ENCODE measurements around the gene MTRF1L. TPM values are rescaled to one million over a fixed set of nuclear protein-coding genes. Genes with fewer than 3 reads are reported as not detected.

Gene MTRF1L
- total RNA-seq, 1 donor from 2014 or later = 6.3 TPM

DNA sequence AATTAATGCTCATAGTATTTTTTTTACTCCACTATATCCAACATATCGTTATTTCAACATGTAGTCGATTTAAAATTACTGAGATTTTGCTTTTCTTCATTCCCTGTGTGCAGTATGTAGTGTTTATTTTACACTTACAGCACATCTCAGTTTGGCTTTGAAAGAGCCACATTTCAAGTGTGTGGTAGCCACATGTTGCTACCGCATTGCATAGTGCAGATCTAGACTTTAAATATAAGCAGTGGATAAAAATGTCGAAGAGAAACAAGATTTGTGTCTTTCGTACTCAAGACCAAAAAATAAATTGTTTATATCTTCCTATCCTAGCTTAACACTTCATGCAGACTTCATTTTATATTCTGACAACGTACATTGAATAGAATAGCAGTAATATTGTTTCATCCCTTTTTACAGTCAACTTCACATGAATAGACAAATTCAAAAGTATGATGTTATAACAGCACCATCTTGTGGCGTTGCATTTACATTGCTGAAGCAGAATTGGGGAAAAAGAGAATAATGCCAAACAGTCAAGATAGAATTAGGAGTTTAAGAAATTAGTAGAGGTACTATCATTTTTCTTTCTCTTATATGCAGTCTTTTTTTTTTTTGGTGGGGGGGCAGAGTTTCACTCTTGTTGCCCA is 49.5 kb downstream of the MTRF1L start:
- Histone ChIP-seq H3K9me3 (ENCODE audit: control insufficient read depth in 3 of 3, low read length in 3 of 3) (no peaks in the 10 kb centered on the region), H3K9ac (ENCODE audit: low read depth in 1 of 3, low read length in 3 of 3) (no peak overlapping the region), H3K36me3 (ENCODE audit: control insufficient read depth in 3 of 3, insufficient read depth in 3 of 3, low read length in 3 of 3) (no peaks in the 10 kb centered on the region), H3K4me3 (ENCODE audit: low read length in 3 of 3) (no peak overlapping the region), H3K4me1 (ENCODE audit: control insufficient read depth in 3 of 3, insufficient read depth in 3 of 3, low read length in 3 of 3) (peaks cover 0 to 3% (median 1%) of the 10 kb centered on the region in 3 donors), H3K27ac (ENCODE audit: low read depth, low read length) (no peak overlapping the region), H3K27me3 (ENCODE audit: control insufficient read depth in 3 of 3, insufficient read depth in 3 of 3, low read length in 3 of 3) (no peaks in the 10 kb centered on the region)

DNA sequence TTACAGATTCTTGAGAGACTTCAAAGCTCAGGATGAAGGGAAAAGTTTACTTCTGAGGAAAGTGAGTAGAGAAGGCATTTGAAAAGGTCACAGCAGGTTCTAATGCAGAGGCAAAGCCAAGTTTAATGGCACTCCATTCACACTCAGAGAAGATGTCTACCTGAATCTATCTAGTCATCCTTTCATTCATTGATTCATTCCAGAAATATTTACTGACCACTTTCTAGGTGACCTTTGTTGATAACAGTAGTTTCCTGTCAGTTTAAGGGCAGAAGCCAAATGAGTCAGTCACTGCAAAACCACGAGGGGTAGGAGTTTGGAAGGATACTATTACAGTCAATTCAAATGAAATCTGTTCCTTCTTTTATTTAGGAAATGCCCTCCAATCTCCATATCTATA is 50.5 kb downstream of the MTRF1L start:
- peaks cover 0 to 5% (median 4%) of the 10 kb centered on the region in 3 donors for H3K4me1 ChIP-seq (ENCODE audit: control insufficient read depth in 3 of 3, insufficient read depth in 3 of 3, low read length in 3 of 3)
- H3K9me3 ChIP-seq (ENCODE audit: control insufficient read depth in 3 of 3, low read length in 3 of 3) = no peaks in the 10 kb centered on the region
- no peak overlapping the region for H3K4me3 ChIP-seq (ENCODE audit: low read length in 3 of 3)
- no peaks in the 10 kb centered on the region for H3K27me3 ChIP-seq (ENCODE audit: control insufficient read depth in 3 of 3, insufficient read depth in 3 of 3, low read length in 3 of 3)
- no peak overlapping the region for H3K27ac ChIP-seq (ENCODE audit: low read depth, low read length)
- H3K9ac ChIP-seq (ENCODE audit: low read depth in 1 of 3, low read length in 3 of 3) = no peak overlapping the region
- H3K36me3 ChIP-seq (ENCODE audit: control insufficient read depth in 3 of 3, insufficient read depth in 3 of 3, low read length in 3 of 3) = no peaks in the 10 kb centered on the region

DNA sequence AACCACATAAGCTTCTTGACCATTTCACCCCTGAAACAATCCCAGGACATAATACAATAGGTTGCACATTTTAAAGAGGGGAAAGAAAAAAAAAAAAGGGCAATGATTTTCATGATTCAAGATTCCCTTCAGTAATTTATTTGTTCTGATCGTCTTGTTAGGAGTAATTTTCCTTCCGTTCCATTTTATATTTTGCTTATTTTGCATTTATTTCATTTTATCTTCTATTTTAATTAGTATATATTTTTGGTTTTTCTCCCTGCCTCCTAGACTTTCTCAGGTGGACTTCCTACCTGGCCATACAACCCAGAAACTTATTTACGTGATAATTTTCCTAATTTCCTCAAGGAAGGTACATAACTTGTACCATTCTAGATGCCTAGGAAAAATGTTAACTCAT is 52.3 kb downstream of the MTRF1L start:
- Histone ChIP-seq H3K27me3 (ENCODE audit: control insufficient read depth in 3 of 3, insufficient read depth in 3 of 3, low read length in 3 of 3) (no peaks in the 10 kb centered on the region), H3K4me3 (ENCODE audit: low read length in 3 of 3) (no peak overlapping the region), H3K27ac (ENCODE audit: low read depth, low read length) (no peak overlapping the region), H3K9me3 (ENCODE audit: control insufficient read depth in 3 of 3, low read length in 3 of 3) (no peaks in the 10 kb centered on the region), H3K36me3 (ENCODE audit: control insufficient read depth in 3 of 3, insufficient read depth in 3 of 3, low read length in 3 of 3) (no peaks in the 10 kb centered on the region), H3K9ac (ENCODE audit: low read depth in 1 of 3, low read length in 3 of 3) (no peak overlapping the region), H3K4me1 (ENCODE audit: control insufficient read depth in 3 of 3, insufficient read depth in 3 of 3, low read length in 3 of 3) (peaks cover 0 to 5% (median 4%) of the 10 kb centered on the region in 3 donors)

DNA sequence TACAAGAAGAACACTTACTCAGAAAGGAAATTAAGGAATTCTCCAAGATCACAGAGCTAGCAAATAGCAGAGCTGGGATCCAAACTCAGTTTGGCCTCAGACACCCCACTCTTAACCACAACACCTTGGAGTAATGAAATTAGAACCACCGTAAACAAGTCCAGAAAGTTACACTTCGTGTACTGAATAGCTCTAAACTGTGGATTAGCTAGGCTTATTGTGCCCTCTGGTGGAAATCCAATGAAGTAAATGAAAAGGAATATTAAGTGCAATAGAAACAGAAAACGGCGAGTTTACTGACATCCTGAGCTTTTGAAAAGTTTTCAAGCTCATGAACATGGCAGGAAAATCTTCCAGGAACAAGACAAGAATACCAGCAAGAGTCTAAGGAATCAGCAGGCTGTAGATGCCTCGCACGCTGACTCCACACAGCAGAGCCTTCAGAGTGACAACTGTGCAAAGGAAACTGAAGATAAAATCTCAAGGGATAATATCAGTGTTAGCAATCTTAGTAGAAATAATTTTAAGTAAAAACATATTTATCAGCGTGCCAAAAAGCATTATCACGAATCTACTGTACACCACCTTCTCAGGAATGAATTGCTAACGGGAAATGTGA is 54.2 kb downstream of the MTRF1L start:
- Histone ChIP-seq H3K4me1 (ENCODE audit: control insufficient read depth in 3 of 3, insufficient read depth in 3 of 3, low read length in 3 of 3) (peaks cover 0 to 5% (median 4%) of the 10 kb centered on the region in 3 donors), H3K9me3 (ENCODE audit: control insufficient read depth in 3 of 3, low read length in 3 of 3) (no peaks in the 10 kb centered on the region), H3K27me3 (ENCODE audit: control insufficient read depth in 3 of 3, insufficient read depth in 3 of 3, low read length in 3 of 3) (no peaks in the 10 kb centered on the region), H3K4me3 (ENCODE audit: low read length in 3 of 3) (peak overlapping the region in 1 of 3 donors; percentile 34), H3K27ac (ENCODE audit: low read depth, low read length) (no peak overlapping the region), H3K36me3 (ENCODE audit: control insufficient read depth in 3 of 3, insufficient read depth in 3 of 3, low read length in 3 of 3) (no peaks in the 10 kb centered on the region), H3K9ac (ENCODE audit: low read depth in 1 of 3, low read length in 3 of 3) (peak overlapping the region in 1 of 3 donors; percentile 55)

DNA sequence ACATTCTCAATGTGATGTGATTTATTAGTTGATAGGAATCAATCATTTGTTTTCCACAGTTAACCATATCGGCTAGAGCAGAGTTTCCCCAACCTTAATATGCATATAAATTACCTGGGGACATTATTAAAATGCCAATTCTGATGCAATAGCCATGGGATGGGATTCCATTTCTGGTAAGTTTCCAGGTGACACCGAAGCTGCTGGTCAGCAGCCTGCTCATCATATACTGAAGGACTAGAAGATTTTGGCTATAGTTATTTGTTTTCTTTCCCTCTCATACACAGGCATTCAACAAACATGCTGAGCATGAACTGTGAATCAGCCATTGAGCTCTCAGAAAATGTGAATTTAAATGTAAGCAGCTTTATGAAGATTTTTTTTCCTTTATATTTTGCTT is 55.5 kb downstream of the MTRF1L start:
- no peaks in the 10 kb centered on the region for H3K27me3 ChIP-seq (ENCODE audit: control insufficient read depth in 3 of 3, insufficient read depth in 3 of 3, low read length in 3 of 3)
- H3K4me1 ChIP-seq (ENCODE audit: control insufficient read depth in 3 of 3, insufficient read depth in 3 of 3, low read length in 3 of 3) = peaks cover 0 to 5% (median 4%) of the 10 kb centered on the region in 3 donors
- no peak overlapping the region for H3K9ac ChIP-seq (ENCODE audit: low read depth in 1 of 3, low read length in 3 of 3)
- H3K9me3 ChIP-seq (ENCODE audit: control insufficient read depth in 3 of 3, low read length in 3 of 3) = no peaks in the 10 kb centered on the region
- no peak overlapping the region for H3K27ac ChIP-seq (ENCODE audit: low read depth, low read length)
- no peak overlapping the region for H3K4me3 ChIP-seq (ENCODE audit: low read length in 3 of 3)
- H3K36me3 ChIP-seq (ENCODE audit: control insufficient read depth in 3 of 3, insufficient read depth in 3 of 3, low read length in 3 of 3) = no peaks in the 10 kb centered on the region

DNA sequence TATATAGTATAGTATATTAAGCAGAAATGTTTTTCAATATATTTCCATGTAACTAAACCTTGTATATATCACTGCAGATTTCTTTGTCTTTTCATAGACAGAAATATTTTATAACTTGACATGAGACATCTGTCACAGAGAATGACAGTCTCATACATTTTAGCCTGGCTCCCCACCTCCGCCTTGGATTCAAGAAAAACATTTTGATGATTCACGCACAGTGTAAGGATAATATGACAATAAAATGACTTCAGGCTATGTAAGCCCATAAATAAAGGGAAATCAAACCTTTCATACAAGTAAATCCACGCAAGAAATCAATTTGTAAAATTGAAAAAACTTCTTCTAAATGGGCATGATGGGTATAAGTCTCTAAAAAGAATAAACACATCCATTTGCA is 56.0 kb downstream of the MTRF1L start:
- Histone ChIP-seq H3K27ac (ENCODE audit: low read depth, low read length) (no peak overlapping the region), H3K4me3 (ENCODE audit: low read length in 3 of 3) (no peak overlapping the region), H3K36me3 (ENCODE audit: control insufficient read depth in 3 of 3, insufficient read depth in 3 of 3, low read length in 3 of 3) (no peaks in the 10 kb centered on the region), H3K9me3 (ENCODE audit: control insufficient read depth in 3 of 3, low read length in 3 of 3) (no peaks in the 10 kb centered on the region), H3K27me3 (ENCODE audit: control insufficient read depth in 3 of 3, insufficient read depth in 3 of 3, low read length in 3 of 3) (no peaks in the 10 kb centered on the region), H3K9ac (ENCODE audit: low read depth in 1 of 3, low read length in 3 of 3) (no peak overlapping the region), H3K4me1 (ENCODE audit: control insufficient read depth in 3 of 3, insufficient read depth in 3 of 3, low read length in 3 of 3) (peaks cover 0 to 5% (median 4%) of the 10 kb centered on the region in 3 donors)

DNA sequence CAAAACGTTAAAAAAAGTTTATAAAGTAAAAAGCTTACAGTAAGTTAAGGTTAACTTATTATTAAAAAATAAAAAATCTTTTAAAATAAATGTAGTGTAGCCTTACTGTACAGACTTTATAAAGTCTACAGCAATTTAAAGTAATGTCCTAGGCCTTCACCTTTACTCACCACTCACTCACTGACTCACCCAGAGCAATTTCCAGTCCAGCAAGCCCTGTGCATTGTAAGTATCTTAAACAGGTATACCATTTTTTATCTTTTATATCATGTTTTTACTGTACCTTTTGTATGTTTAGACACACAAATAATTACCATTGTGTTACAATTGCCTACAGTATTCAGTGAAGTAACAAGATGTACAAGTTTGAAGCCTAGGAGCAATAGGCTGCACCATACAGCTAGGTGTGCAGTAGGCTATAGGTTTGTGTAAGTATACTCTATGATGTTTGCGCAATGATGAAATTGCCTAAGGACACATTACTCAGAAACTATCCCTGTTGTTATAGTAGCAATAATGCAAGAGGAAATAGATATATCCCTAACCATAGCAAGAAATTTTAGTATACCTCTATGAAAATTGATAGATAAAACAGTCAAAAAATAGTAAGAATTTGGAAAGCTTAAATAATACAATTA is 59.1 kb downstream of the MTRF1L start:
- Histone ChIP-seq H3K27ac (ENCODE audit: low read depth, low read length) (no peak overlapping the region), H3K4me1 (ENCODE audit: control insufficient read depth in 3 of 3, insufficient read depth in 3 of 3, low read length in 3 of 3) (peaks cover 0 to 5% (median 4%) of the 10 kb centered on the region in 3 donors), H3K9ac (ENCODE audit: low read depth in 1 of 3, low read length in 3 of 3) (no peak overlapping the region), H3K9me3 (ENCODE audit: control insufficient read depth in 3 of 3, low read length in 3 of 3) (no peaks in the 10 kb centered on the region), H3K27me3 (ENCODE audit: control insufficient read depth in 3 of 3, insufficient read depth in 3 of 3, low read length in 3 of 3) (peaks cover 0 to 2% (median 0%) of the 10 kb centered on the region in 3 donors), H3K36me3 (ENCODE audit: control insufficient read depth in 3 of 3, insufficient read depth in 3 of 3, low read length in 3 of 3) (no peaks in the 10 kb centered on the region), H3K4me3 (ENCODE audit: low read length in 3 of 3) (no peak overlapping the region)

DNA sequence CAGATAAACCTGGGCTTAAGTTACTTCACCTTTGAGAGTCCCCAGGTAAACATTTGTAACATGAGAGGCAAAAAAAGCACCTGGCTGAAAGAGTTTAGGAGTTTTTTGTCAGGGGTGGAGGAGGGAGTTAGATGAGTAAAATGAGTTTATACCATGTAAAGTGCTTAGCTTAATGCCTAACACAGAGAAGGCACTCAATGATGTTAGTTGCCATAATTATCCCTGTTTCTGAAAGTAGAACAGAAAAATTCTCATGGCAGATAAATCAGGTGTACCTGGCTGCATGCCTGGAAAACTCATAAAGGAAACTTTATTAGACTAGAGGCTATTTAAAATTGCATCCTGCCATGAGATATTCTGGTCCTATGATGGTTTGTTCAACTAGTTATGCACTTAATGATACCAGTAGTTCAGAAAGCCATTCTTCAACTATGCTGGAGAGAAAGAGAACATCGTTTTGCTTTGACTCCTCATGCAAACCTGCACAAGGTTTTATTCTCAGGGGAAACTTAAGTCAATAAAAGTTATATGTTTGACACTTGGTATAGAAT is 60.1 kb downstream of the MTRF1L start:
- no peak overlapping the region for H3K4me3 ChIP-seq (ENCODE audit: low read length in 3 of 3)
- no peak overlapping the region for H3K9ac ChIP-seq (ENCODE audit: low read depth in 1 of 3, low read length in 3 of 3)
- no peak overlapping the region for H3K27ac ChIP-seq (ENCODE audit: low read depth, low read length)
- no peaks in the 10 kb centered on the region for H3K9me3 ChIP-seq (ENCODE audit: control insufficient read depth in 3 of 3, low read length in 3 of 3)
- peaks cover 0 to 2% (median 0%) of the 10 kb centered on the region in 3 donors for H3K27me3 ChIP-seq (ENCODE audit: control insufficient read depth in 3 of 3, insufficient read depth in 3 of 3, low read length in 3 of 3)
- no peaks in the 10 kb centered on the region for H3K4me1 ChIP-seq (ENCODE audit: control insufficient read depth in 3 of 3, insufficient read depth in 3 of 3, low read length in 3 of 3)
- H3K36me3 ChIP-seq (ENCODE audit: control insufficient read depth in 3 of 3, insufficient read depth in 3 of 3, low read length in 3 of 3) = no peaks in the 10 kb centered on the region

DNA sequence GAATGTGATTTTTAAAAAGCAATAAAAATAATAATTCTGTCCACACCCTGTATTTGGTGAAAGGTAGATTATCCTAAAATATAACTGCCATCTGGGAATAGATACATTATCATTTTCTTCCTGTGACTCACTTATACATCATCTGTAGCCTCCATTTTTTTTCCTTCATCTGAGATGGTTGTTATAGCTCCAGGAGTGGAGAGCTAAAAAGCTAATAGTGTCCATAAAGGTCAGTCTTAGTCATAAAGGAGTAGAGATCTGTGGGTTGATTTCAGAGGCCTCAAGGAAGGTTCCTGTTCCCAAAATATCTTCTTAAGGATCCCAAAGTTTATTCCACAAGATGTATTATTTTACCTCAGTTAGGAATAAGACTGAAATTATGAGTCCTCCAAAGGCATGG is 60.8 kb downstream of the MTRF1L start:
- Histone ChIP-seq H3K4me1 (ENCODE audit: control insufficient read depth in 3 of 3, insufficient read depth in 3 of 3, low read length in 3 of 3) (no peaks in the 10 kb centered on the region), H3K36me3 (ENCODE audit: control insufficient read depth in 3 of 3, insufficient read depth in 3 of 3, low read length in 3 of 3) (no peaks in the 10 kb centered on the region), H3K4me3 (ENCODE audit: low read length in 3 of 3) (no peak overlapping the region), H3K9ac (ENCODE audit: low read depth in 1 of 3, low read length in 3 of 3) (no peak overlapping the region), H3K27me3 (ENCODE audit: control insufficient read depth in 3 of 3, insufficient read depth in 3 of 3, low read length in 3 of 3) (peaks cover 0 to 2% (median 0%) of the 10 kb centered on the region in 3 donors), H3K9me3 (ENCODE audit: control insufficient read depth in 3 of 3, low read length in 3 of 3) (no peaks in the 10 kb centered on the region), H3K27ac (ENCODE audit: low read depth, low read length) (no peak overlapping the region)

All from skeletal muscle tissue (tissue), 4 donors.